Suprapubic skin (tissue), 4 donors: ENCODE measurements around the gene DNAH3. TPM values are rescaled to one million over a fixed set of nuclear protein-coding genes. Genes with fewer than 3 reads are reported as not detected.
A peak's percentile ranks its signal among the peaks of the same experiment; 100 is the strongest.

ENCODE experiments used
- DNase-seq, 2 donors: peaks; one replicate each; pipeline ENCODE4 v3.0.0-alpha.2; 2019; ENCODE audit warnings: low spot score in 2 of 2
- H3K27ac ChIP-seq: fragments of 200-600 bp; sonication (generic); one replicate; pipeline ENCODE4 v1.5.1; 2019
- H3K27me3 ChIP-seq: fragments of 200-600 bp; sonication (generic); one replicate; pipeline ENCODE4 v1.5.1; 2019
- H3K36me3 ChIP-seq: fragments of 200-600 bp; sonication (generic); one replicate; pipeline ENCODE4 v1.5.1; 2019
- H3K4me1 ChIP-seq: fragments of 200-600 bp; sonication (generic); one replicate; pipeline ENCODE4 v1.5.1; 2019
- H3K4me3 ChIP-seq: fragments of 200-600 bp; sonication (generic); one replicate; pipeline ENCODE4 v1.5.1; 2019; ENCODE audit warnings: mild to moderate bottlenecking
- H3K9me3 ChIP-seq: fragments of 200-600 bp; sonication (generic); one replicate; pipeline ENCODE4 v1.5.1; 2019
- CTCF ChIP-seq, 2 donors: fragments of 200-600 bp in 1 of 2; fragments of 450-650 bp in 1 of 2; sonication (generic) in 1 of 2; IDR thresholded peaks; one replicate each; pipeline ENCODE4 v1.5.1; 2016 to 2019; ENCODE audit warnings: antibody characterized with exemption in 2 of 2, mild to moderate bottlenecking in 1 of 2, moderate library complexity in 1 of 2
- EP300 ChIP-seq: sonication (generic); formaldehyde crosslinking; IDR thresholded peaks from one replicate; pipeline ENCODE4 v1.6.1; 2017; ENCODE audit warnings: antibody characterized with exemption
- POLR2A ChIP-seq, 2 donors: fragments of 450-650 bp; IDR thresholded peaks; one replicate each; pipeline ENCODE4 v1.6.1; 2017; ENCODE audit warnings: antibody characterized with exemption in 2 of 2, mild to moderate bottlenecking in 2 of 2, moderate library complexity in 2 of 2
- POLR2AphosphoS5 ChIP-seq, 3 donors: sonication (generic); formaldehyde crosslinking; IDR thresholded peaks; one replicate each; pipeline ENCODE4 v1.6.1; 2017; ENCODE audit warnings: antibody characterized with exemption in 3 of 3
- WGBS: methylation state at CpG from one replicate; pipeline ENCODE4 v1.1.5; 2018; 5-methylcytosine and 5-hydroxymethylcytosine counted together
- total RNA-seq, 4 donors: library from RNA; depleted of rRNA; stranded (reverse); fragments of >200 nt; gene quantifications; one replicate each; pipeline ENCODE4 v1.1.0, GENCODE V29; 2016

The DNAH3 gene
- total RNA-seq, 4 donors from 2014 or later = 1.0 to 4.0 (median 1.6) TPM

GRCh38 chr16:20900299-20901067, 250.2 kb downstream of the DNAH3 start, which contains the start of the genes DCUN1D3 and LYRM1:
Gene DCUN1D3 (minus strand): TSS chr16:20900358. CDS start chr16:20862538, 37,820 bp downstream.
Gene LYRM1 (plus strand): TSS chr16:20900771. CDS start chr16:20915556, 14,785 bp downstream.
- H3K27me3 ChIP-seq = no peaks in the 10 kb centered on the region
- peaks cover 67% of the 10 kb centered on the region for H3K4me1 ChIP-seq
- TF ChIP-seq POLR2AphosphoS5 (IDR thresholded peaks at IDR 0.05) (peak; percentile 75 to 92 (median 76)), CTCF (IDR thresholded peaks at IDR 0.05) (no peak), POLR2A (IDR thresholded peaks at IDR 0.05) (peak; percentile 54 to 88), EP300 (no peak)
- no peaks in the 10 kb centered on the region for H3K9me3 ChIP-seq
- peak within 1 kb of the TSS; percentile 97 for H3K27ac ChIP-seq
- under 1% methylated on average over 46 of the region's 62 CpGs for WGBS
- DNase-seq = peak; percentile 97 to 98
- peak within 1 kb of the TSS; percentile 61 for H3K4me3 ChIP-seq
- peaks cover 8% of the 10 kb centered on the region for H3K36me3 ChIP-seq

GRCh38 chr16:20899477-20900298, 251.0 kb downstream of the DNAH3 start:
- H3K27ac ChIP-seq = peak overlapping the region; percentile 97
- no peaks in the 10 kb centered on the region for H3K27me3 ChIP-seq
- peak; percentile 80 for DNase-seq
- TF ChIP-seq CTCF (IDR thresholded peaks at IDR 0.05) (no peak), POLR2AphosphoS5 (IDR thresholded peaks at IDR 0.05) (no peak), POLR2A (IDR thresholded peaks at IDR 0.05) (no peak), EP300 (no peak)
- H3K4me3 ChIP-seq = peak overlapping the region; percentile 61
- under 1% methylated on average over 23 of the region's 23 CpGs for WGBS
- H3K36me3 ChIP-seq = peaks cover 13% of the 10 kb centered on the region
- no peaks in the 10 kb centered on the region for H3K9me3 ChIP-seq
- H3K4me1 ChIP-seq = peaks cover 59% of the 10 kb centered on the region

- peaks cover 52% of the 10 kb centered on the region for H3K4me1 ChIP-seq
- peak overlapping the region; percentile 97 for H3K27ac ChIP-seq
- H3K9me3 ChIP-seq = no peaks in the 10 kb centered on the region
- H3K27me3 ChIP-seq = no peaks in the 10 kb centered on the region
- peaks cover 16% of the 10 kb centered on the region for H3K36me3 ChIP-seq
- no peak for DNase-seq
- TF ChIP-seq POLR2A (IDR thresholded peaks at IDR 0.05) (no peak), POLR2AphosphoS5 (IDR thresholded peaks at IDR 0.05) (no peak), EP300 (no peak), CTCF (IDR thresholded peaks at IDR 0.05) (no peak)
- 9% methylated on average over 5 of the region's 5 CpGs for WGBS
- H3K4me3 ChIP-seq = peak overlapping the region; percentile 61
Measured at GRCh38 chr16:20899071-20899470, 251.6 kb downstream of the DNAH3 start.

GRCh38 chr16:20897922-20898321, 252.7 kb downstream of the DNAH3 start:
- TF ChIP-seq EP300 (no peak), CTCF (IDR thresholded peaks at IDR 0.05) (no peak), POLR2A (IDR thresholded peaks at IDR 0.05) (no peak), POLR2AphosphoS5 (IDR thresholded peaks at IDR 0.05) (no peak)
- Histone ChIP-seq H3K27me3 (no peaks in the 10 kb centered on the region), H3K36me3 (peaks cover 16% of the 10 kb centered on the region), H3K27ac (peak overlapping the region; percentile 2), H3K4me3 (peak overlapping the region; percentile 61), H3K9me3 (no peaks in the 10 kb centered on the region), H3K4me1 (peaks cover 41% of the 10 kb centered on the region)
- no peak for DNase-seq
- 67% methylated on average over 3 of the region's 3 CpGs for WGBS
